NCI-H69 (cell line): Measurements from ENCODE around the gene SELP.
A peak's percentile ranks its signal among the peaks of the same experiment; 100 is the strongest.

Experiments used
- DNase-seq: peaks from one replicate; lab custom pipeline; 2025; lab: John Stamatoyannopoulos, UW

The SELP gene

DNA sequence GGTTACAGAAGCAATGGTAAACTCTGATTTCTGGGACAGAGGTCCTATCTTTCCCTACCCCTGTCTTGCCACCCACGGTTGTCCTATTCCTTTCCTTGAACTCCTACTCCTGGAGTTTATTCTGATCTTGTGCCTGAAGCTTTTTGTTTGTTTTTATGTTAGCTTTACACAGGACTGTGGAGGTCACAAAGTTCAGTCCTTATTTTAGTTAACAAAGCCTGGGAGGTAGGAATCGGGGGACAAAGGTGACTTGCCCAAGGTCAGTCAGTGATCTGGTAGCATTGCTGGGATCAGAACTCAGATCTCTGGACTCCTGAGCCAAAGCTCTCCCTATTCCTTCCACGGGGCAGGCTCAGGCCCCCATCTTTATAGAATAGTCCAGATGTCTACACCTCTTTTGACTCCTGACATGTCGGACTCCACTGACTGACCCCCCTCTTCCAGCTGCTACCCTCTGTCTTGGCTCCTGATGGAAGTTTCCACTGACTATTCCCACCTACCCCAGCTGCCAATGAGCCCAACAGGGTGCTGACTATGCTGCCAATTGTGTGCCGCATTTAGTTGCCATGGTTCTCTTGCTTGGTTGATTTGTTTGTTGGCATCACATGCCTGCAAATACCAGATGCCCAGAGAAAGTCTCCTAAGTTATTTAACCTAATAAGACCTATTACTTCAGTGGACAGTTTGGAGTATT is 53.5 kb downstream of the SELP start:
- peak; percentile 30 for DNase-seq

DNA sequence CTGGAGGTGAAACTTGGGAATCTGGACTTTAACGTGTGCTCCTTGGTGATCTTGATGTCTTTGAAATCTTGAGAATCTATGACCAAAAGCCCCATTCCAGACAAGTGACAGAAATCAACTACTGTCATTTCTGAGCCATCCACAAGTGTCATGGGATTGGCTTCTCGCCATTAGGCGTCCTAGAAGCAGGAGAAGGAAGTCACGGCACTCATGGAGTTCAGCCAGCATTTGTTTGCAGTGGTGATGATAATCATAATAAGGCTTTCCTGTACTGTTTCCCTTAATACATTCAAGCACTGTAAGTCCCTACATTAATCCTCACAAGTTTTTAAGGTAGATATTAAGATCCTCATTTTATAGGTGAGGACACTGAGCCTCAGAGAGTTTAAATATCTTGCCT is 55.6 kb downstream of the SELP start:
- peak; percentile 29 for DNase-seq

DNA sequence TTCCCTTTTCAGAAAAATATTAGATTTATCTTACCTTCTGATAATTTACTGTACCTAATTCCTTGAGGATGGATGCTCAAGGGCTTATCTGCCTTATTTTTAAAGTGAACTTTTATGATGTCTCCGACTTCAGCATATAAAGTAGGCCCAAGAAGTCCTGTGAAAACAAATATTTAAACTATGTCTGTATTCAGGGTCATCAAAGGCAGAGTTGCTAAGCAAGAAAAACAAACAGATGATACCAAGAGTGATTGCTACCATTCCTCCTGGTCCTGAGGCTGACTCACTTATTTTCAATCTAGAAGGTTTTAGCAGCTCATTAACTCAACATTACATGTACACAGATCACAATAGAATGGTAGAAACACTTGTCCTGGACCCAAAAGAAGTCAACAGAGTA is 57.7 kb downstream of the SELP start:
- DNase-seq = no peak

DNA sequence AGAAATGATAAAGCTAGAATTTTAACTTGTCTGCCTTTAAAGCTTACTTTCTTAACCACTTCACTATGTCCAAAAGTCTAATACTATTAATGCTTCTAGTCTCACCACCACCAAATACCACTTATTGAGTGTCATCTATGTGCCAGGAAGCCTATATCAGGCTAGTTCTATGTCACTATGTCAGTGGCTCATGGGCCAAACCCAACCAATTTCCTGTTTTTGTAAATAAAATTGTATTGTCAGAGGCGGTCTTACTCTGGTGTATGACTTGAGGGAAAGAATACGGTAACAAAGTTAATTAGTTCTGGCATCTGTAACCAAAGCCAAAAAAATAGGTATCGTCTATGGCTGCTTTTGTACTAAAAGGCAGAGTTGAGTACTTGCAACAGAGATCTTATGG is 58.5 kb downstream of the SELP start:
- no peak for DNase-seq

DNA sequence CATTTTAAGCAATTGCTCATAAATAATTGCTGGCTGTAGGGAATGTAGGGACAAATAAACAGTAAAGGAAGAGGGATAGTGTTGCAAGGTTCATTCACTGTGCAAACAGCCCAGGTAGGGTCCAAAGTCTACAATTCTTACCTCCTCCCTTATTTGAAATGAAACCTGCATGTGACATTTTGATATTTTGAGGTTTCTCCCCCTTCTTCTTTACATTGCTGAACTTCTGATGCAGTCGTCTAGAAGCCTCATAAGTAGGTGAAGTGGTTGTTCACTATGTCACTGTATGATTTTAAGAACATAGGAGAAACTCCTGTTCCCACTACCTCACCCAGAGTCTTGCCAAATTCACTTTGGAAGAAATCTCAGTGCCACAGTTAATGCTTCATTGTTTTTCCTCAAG is 59.8 kb downstream of the SELP start:
- DNase-seq = peak; percentile 80

DNA sequence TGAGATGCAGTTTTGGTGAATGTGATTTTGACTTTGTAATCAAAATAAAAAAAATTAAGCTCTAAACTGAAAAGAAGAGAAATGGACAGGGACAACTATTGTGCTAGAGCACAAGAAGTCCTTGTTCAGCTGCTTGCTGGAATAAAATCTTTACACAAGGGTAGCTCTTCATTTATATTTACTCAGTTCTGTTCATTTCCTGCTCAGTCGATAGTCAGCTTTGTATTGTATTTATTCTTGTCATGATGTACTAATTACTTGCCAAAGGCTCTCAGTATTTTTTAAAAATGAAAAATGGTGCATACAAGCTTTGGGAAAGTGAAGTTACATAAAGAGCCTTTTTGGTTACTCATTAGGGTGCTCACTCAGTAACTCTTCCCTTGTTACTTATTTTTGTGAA is 61.4 kb downstream of the SELP start:
- peak; percentile 26 for DNase-seq

DNA sequence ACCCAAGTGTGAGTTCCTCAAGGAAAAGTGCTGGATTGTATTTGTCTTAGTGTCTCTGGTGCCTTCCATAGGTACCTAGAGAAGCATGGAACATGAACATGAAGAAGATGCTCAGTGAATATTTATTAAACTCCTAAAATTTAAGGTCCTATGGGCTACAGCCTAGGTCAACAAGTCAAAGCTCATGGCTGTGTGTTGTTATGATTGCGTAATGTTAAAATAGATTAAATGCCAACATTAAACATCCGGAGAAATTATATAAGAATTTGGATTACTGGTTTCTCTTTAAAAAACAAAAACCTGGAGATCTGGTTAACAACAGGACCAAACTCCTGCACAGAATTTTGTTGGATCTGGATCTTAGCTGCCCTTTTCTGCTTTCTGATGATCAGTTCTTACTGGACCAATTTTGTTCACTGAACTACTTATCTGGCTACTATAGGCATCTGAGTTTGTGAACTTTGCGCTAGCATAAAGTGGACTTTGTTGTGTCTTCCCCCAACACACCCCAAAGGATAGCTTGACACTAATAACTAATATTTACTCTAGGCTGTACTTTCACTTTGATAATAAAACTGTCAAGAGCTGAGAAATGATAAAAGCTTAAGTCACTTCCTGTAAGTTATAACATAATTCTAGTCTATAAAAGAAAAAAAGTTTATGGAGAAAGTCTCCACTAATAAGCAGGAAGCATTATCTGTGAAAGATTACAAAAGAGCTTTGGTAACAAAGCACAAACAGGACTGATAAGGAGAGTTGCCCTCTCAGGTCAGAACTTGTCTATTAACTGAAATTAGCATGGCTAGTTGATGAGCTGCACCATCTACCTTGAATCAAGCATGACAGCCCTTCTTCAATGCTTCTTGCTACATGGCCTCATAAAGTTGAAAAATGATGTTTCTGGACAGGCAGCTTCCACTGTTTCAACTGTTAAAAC is 64.3 kb downstream of the SELP start:
- no peak for DNase-seq

DNA sequence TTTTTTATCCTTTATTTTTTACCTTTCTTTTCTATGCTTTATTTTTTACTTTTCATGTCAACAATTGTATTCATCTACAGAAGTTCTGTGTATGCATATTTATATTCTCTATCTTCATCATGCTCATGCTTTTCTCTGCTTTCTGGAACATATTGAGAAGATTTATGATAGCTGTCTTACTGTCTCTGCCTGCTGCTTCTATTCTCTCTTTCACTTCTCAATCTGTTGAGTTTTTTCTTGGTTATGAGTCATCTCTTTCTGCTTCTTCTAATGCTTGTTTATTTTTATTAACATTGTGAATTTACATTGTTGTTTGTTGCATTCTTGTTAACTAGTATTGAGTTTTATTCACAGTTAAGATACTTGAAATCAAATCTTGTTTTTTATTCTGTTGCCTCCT is 66.3 kb downstream of the SELP start:
- no peak for DNase-seq

DNA sequence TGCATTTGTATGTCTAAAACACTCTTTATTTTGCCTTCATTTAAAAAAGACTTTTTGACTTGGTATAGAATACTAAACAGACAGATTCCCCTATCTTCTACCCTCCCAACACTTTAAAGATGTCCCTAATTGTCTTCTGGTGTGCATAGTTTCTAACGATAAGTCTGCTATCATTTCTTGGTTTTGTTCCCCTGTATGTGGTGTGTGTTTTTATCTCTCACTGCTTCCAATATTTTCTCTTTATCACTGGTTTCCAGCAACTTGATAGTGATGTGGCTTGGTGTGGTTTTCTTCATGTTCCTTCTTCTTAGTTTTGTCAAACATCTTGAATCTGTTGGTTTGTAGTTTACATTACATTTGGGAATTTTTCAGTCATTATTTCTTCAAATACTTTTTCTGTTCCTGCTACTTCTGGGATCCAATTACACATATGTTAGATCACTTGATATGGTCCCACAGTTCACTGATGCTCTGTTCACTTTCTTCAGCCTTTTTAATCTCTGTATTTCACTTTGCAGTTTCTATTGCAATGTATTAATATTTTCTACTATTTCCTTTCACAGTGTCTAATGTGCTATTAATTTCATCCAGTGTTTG is 66.8 kb downstream of the SELP start:
- no peak for DNase-seq

DNA sequence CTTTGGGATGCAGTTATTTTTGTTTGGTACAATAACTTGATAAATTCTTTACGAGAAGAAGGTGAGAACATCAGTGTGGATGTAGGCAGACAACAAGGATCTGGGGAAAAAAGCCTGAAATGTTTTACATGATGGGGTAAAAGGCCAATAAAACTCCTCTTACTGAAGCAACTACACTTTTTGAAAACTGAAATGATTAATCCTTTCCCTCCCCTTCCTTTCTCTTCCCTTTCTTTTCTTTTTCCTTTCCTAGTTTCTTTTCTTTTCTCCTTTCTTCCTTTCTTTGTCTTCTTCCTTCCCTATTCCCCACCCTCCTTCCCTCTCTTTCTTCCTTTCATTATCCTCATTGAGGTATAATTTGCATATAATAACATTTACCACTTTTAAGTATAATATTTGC is 68.2 kb downstream of the SELP start:
- DNase-seq = no peak

DNA sequence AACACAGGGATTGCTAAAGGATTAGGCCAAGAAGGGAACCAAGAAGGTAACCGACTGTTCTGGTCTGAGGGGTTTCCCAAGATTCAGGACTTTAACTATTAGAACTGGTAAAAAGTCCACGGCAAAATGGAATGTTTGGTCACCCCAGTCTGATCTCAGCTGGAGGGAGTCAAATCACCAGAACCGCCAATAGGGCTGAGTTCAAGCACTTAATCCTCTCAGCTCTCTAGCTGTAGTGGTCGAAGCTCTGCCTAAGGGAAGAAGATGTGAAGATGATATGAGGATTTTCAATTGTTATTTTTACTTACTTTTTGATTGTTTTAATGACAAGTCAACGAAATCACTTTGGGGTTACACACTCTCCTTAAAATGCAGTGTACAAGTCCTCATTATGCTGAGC is 72.8 kb downstream of the SELP start:
- DNase-seq = no peak

DNA sequence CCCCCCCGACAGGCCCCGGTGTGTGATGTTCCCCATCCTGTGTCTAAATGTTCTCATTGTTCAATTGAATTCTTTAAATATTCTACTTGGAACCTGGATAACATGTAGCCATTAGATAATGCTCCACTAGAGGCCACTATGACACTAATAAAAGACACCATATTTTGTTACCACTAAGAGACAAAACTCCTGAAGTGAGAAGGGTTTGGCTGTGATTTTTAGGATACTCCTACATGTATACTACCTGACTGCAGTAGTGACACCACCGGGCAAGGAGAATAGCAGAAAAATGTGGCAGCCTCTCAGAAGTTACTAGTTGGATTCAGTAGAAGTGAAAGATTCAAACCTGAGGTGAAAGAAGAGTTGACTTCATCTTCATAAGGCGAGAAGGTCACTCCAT is 79.6 kb downstream of the SELP start:
- peak; percentile 74 for DNase-seq

DNA sequence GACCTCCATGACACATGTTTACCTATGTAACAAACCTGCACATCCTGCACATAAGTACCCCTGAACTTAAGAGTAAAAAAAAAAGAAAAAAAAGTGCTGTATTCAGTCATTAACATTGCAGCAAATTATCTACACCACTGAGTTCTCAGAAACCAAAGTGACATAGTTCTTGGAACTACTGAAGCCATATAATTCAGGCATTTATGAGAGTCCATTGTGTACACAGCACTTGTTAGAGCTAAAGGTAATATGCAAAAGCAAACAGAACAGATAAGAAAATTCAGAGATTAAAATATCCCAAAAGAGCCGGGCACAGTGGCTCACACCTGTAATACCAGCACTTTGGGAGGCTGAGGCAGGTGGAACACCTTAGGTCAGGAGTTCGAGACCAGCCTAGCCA is 81.6 kb downstream of the SELP start:
- no peak for DNase-seq

DNA sequence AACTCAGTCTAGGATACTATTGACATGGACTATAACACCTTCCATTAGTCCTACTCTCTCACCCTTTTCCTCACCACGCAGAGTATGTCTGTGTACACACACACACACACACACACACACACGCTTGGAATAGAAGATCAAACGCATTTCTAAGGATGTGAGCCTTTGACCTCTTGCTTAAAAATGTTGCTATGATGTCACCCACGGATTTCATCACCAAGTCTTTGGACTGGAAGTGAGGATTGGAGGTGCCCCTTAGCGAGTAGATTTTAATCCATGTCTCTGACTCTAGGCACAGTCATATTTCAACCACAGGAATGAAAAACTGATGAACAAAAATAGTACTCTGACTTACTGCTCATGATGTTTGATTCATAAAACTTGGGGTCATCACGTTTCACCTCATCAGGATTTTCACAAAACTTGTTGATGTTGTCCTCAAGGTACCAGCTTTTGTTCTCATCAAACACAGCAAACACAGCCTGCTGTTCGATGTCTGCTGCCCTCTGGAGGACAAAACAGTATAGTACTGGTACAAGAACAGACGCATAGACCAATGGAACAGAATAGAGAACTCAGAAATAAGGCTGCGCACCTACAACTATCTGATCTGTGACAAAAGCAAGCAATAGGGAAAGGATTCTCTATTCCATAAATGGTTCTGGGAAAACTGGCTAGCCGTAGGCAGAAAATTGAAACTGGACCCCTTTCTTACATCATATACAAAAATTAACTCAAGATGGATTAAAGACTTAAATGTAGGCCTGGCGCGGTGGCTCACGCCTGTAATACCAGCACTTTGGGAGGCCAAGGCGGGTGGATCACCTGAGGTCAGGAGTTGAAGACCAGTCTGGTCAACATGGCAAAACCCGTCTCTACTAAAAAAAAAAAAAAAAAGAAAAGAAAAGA is 83.6 kb downstream of the SELP start:
- peak; percentile 85 for DNase-seq

DNA sequence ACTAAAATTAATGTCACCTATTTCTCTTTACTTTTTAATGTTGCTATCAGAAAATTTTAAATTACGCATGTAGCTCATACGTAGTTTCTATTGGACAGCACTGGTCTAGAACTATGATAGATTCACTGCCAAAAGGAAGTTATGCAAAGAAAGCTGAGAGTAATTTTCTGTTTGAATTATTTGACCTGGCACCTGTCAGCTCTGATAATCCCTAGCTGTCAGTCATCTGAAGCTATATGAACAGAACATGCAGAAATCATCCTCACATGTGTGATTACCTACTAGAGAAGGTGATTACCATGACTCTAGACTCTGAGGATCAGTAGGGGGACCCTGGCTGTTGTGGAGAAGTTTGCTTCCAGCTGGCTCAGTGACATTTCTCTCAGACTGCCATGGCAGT is 84.5 kb downstream of the SELP start:
- no peak for DNase-seq

DNA sequence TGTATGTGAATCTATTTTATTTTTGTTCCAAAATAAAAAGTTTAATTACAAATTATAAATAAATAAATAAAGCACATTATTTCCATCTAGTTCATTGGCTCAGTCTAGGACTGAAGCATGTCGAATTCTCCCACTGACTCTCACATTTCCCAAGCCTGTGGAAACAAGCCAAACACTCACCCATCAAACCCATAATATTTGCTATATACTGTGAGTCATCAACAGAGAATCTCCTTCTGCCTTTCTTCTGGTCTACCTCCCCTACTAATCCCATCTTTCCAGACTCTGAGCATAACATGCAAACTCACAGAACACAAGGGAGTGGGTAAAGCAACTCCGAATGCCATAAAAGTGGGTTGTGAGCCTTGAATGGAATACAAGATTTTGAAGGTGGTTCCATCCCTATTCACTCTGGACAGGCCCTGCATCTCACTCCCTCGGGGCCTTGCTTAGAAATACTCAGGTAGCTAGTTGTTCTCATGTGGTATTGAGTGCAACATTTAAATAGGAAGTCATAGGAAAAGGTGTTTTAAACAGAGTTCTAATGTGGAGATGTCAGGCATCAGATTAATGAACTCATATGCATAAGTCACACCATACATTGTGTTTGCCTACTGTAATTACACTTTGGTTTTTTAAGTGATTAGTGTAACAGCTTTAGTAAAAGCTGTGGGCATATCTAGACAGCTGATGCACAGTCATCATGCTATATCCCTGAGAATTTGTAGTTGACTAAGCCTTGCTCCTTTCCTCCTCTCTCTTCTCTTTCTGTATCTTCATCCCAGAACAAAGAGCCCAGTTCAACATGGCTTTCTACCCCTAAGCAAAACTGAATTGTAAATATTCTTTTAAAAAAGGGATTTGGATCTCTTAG is 90.7 kb downstream of the SELP start:
- DNase-seq = peak; percentile 37
